NOMO-1 (cell line): ENCODE results near the gene SUPT16H.
"Not testable (repeated sequence)": the region's sequence is repeated elsewhere in the genome, so short reads cannot be mapped to it uniquely, and the experiment has no call there.

Experiments
- DNase-seq, 2 experiments: peaks; one replicate each; lab custom pipeline; 2025; ENCODE audit not compliant: unreplicated experiment in 2 of 2; lab: John Stamatoyannopoulos, UW

The SUPT16H gene

GRCh38 chr14:21383848-21384493 lies at the start of gene SUPT16H:
Gene SUPT16H, minus strand, starts transcription at chr14:21384019. Its CDS starts 92 bp downstream, at chr14:21383927.
- DNase-seq: peak; percentile 96 to 97

- DNase-seq: no peak
Observed at GRCh38 chr14:21431126-21431525, 47.3 kb upstream of the SUPT16H start.

GRCh38 chr14:21428930-21429329 lies 45.1 kb upstream of the SUPT16H start:
- no peak for DNase-seq

- DNase-seq: no peak
Observed at GRCh38 chr14:21426692-21427091, 42.9 kb upstream of the SUPT16H start.

- DNase-seq: no peak
Observed at GRCh38 chr14:21419528-21419927, 35.7 kb upstream of the SUPT16H start.

GRCh38 chr14:21415329-21415728 lies 31.5 kb upstream of the SUPT16H start:
- DNase-seq: no peak

- DNase-seq: no peak
Observed at GRCh38 chr14:21414137-21414631, 30.4 kb upstream of the SUPT16H start.

GRCh38 chr14:21408147-21408546 lies 24.3 kb upstream of the SUPT16H start:
- no peak for DNase-seq

- no peak for DNase-seq
Observed at GRCh38 chr14:21406213-21406612, 22.4 kb upstream of the SUPT16H start.

GRCh38 chr14:21405097-21405496 lies 21.3 kb upstream of the SUPT16H start:
- DNase-seq: no peak

- DNase-seq: no peak
Observed at GRCh38 chr14:21399311-21399870, 15.6 kb upstream of the SUPT16H start.

- no peak for DNase-seq
Observed at GRCh38 chr14:21398901-21399300, 15.1 kb upstream of the SUPT16H start.

GRCh38 chr14:21395450-21395849 lies 11.6 kb upstream of the SUPT16H start:
- no peak for DNase-seq

GRCh38 chr14:21385188-21385904 lies 1.5 kb upstream of the SUPT16H start:
- DNase-seq: peak; percentile 80 to 84

GRCh38 chr14:21384494-21384851 lies 654 bp upstream of the SUPT16H start:
- DNase-seq: peak; percentile 62 to 79

GRCh38 chr14:21382886-21383847 lies 652 bp downstream of the SUPT16H start:
- peak; percentile 29 to 39 for DNase-seq

- DNase-seq: peak in 1 of 2 experiments; percentile 19
Observed at GRCh38 chr14:21382095-21382494, 1.7 kb downstream of the SUPT16H start.

GRCh38 chr14:21379338-21379737 lies 4.5 kb downstream of the SUPT16H start:
- no peak for DNase-seq

GRCh38 chr14:21373980-21374379 lies 9.8 kb downstream of the SUPT16H start:
- DNase-seq: no peak

- not testable (repeated sequence) for DNase-seq
Observed at GRCh38 chr14:21372814-21373213, 11.0 kb downstream of the SUPT16H start.
